ENCODE measurements around the gene CAMK1D. TPM values are rescaled to one million over a fixed set of nuclear protein-coding genes. Genes with fewer than 3 reads are reported as not detected.

CAMK1D gene
- total and polyA plus RNA-seq, 2 of the 8 experiments (the other 6 are each of a cell fraction or from before 2014, with no cell fraction given): 3.5 to 10.6 TPM

GRCh38 chr10:12684784-12685183 is 335.4 kb downstream of the CAMK1D start:
- H2BK15ac ChIP-seq (ENCODE audit: low read length): no peak overlapping the region
- H3K4me1 ChIP-seq (replicated peaks in 1 of 4; ENCODE audit: control insufficient read depth in 3 of 4, insufficient read depth in 4 of 4, low read length in 3 of 4): no peaks in the 10 kb centered on the region
- H3K56ac ChIP-seq (replicated peaks; ENCODE audit: insufficient read length, low read depth, low read length): no peak overlapping the region
- FAIRE-seq: no peak
- no peak overlapping the region for H4K5ac ChIP-seq (ENCODE audit: insufficient read length, low read depth, low read length)
- no peak overlapping the region for H2AK5ac ChIP-seq (ENCODE audit: low read depth, low read length)
- DNase-seq (ENCODE audit: low read depth in 1 of 2, low spot score in 2 of 2): no peak
- no peaks in the 10 kb centered on the region for H3K9me3 ChIP-seq (ENCODE audit: insufficient read depth in 2 of 2, low read depth in 1 of 2, low read length in 1 of 2)
- no peak overlapping the region for H2BK20ac ChIP-seq (ENCODE audit: low read length)
- no peak overlapping the region for H3K18ac ChIP-seq (ENCODE audit: extremely low read depth, low read length)
- no peaks in the 10 kb centered on the region for H3K79me2 ChIP-seq (ENCODE audit: control insufficient read depth in 1 of 2, insufficient read depth in 2 of 2, low read length in 2 of 2)
- H3K23me2 ChIP-seq (ENCODE audit: low read depth, low read length): no peaks in the 10 kb centered on the region
- no peak overlapping the region for H3K14ac ChIP-seq (ENCODE audit: insufficient read length)
- H2BK120ac ChIP-seq (replicated peaks; ENCODE audit: low read depth, low read length): no peak overlapping the region
- WGBS, 2 experiments (ENCODE audit: extremely low coverage in 1 of 2, insufficient coverage in 1 of 2, insufficient read length in 1 of 2, insufficient replicate concordance in 2 of 2, low coverage in 1 of 2, low lambda C conversion rate in 2 of 2, missing lambda C conversion rate in 1 of 2): 86% methylated on average over 8 of the region's 8 CpGs; no CpG with 5 or more reads in 1 of the 2 experiments
- no peak overlapping the region for H4K8ac ChIP-seq (ENCODE audit: extremely low read depth, insufficient read depth, low read length)
- POLR2A ChIA-PET (ENCODE audit: partially characterized antibody): no interaction called here
- no peak overlapping the region for H3K23ac ChIP-seq (ENCODE audit: insufficient read length)
- no peak overlapping the region for H2AFZ ChIP-seq (ENCODE audit: low read length)
- H3K4ac ChIP-seq (replicated peaks; ENCODE audit: insufficient read length, low read depth, low read length): no peak overlapping the region
- no peaks in the 10 kb centered on the region for H3K79me1 ChIP-seq (ENCODE audit: low read depth, low read length)
- H3K9ac ChIP-seq (replicated peaks in 1 of 4; ENCODE audit: extremely low read depth in 1 of 4, low read depth in 3 of 4, low read length in 3 of 4): no peak overlapping the region
- no peak overlapping the region for H2BK5ac ChIP-seq (ENCODE audit: low read depth, low read length)
- H3K27ac ChIP-seq (ENCODE audit: low read depth, low read length): no peak overlapping the region
- H4K20me1 ChIP-seq (replicated peaks in 1 of 2; ENCODE audit: control insufficient read depth in 1 of 2, insufficient read depth in 2 of 2, low read length in 2 of 2): no peaks in the 10 kb centered on the region
- no peak overlapping the region for H2BK12ac ChIP-seq (ENCODE audit: low read depth, low read length)
- H3K4me3 ChIP-seq (ENCODE audit: extremely low read depth in 1 of 4, insufficient read depth in 2 of 4, low read depth in 3 of 4, low read length in 4 of 4): no peak overlapping the region
- no peak overlapping the region for H4K91ac ChIP-seq (replicated peaks; ENCODE audit: insufficient read length, low read length)
- H3K36me3 ChIP-seq (ENCODE audit: control insufficient read depth in 2 of 4, insufficient read depth in 4 of 4, low read length in 3 of 4): no peaks in the 10 kb centered on the region
- CTCF ChIA-PET (ENCODE audit: partially characterized antibody): interaction anchor here (0.6 to 1.6 kb wide), 4 partner anchors 28 to 1235 kb away, joined by 3 to 4 read pairs (median 3); no protein-coding TSS in a partner anchor
- no peaks in the 10 kb centered on the region for H3K27me3 ChIP-seq (replicated peaks in 1 of 4; ENCODE audit: control insufficient read depth in 3 of 4, extremely low read depth in 1 of 4, insufficient read depth in 3 of 4, low read length in 3 of 4)
- H3K4me2 ChIP-seq (ENCODE audit: insufficient read depth in 1 of 2, low read depth in 2 of 2, low read length in 2 of 2): no peak overlapping the region
- TF ChIP-seq SP2 (IDR thresholded peaks at IDR 0.05; ENCODE audit: low read length) (no peak), KDM4A (IDR thresholded peaks at IDR 0.05; ENCODE audit: low read depth, low read length, severe bottlenecking) (no peak), SIRT6 (IDR thresholded peaks at IDR 0.05; ENCODE audit: low read length) (no peak), GTF2F1 (IDR thresholded peaks at IDR 0.05; ENCODE audit: borderline replicate concordance, low read depth, low read length) (no peak), JUND (IDR thresholded peaks at IDR 0.05; ENCODE audit: low read length) (no peak), FOSL1 (IDR thresholded peaks at IDR 0.05; ENCODE audit: insufficient read depth, low read depth, low read length) (no peak), POU5F1 (IDR thresholded peaks at IDR 0.05; ENCODE audit: low read depth, low read length) (no peak), EGR1 (IDR thresholded peaks at IDR 0.05; ENCODE audit: borderline replicate concordance, low read depth, low read length) (no peak), SIX5 (IDR thresholded peaks at IDR 0.05; ENCODE audit: low read depth, low read length) (no peak), JUN (IDR thresholded peaks at IDR 0.05; ENCODE audit: low read depth, low read length) (no peak), SP4 (IDR thresholded peaks at IDR 0.05; ENCODE audit: low read length) (no peak), SAP30 (IDR thresholded peaks at IDR 0.05; ENCODE audit: insufficient read depth, insufficient replicate concordance, low read length) (no peak), TCF12 (IDR thresholded peaks at IDR 0.05; ENCODE audit: low read depth, low read length) (no peak), HDAC2 (IDR thresholded peaks at IDR 0.05; ENCODE audit: borderline replicate concordance in 1 of 2, low read depth in 2 of 2, low read length in 2 of 2) (no peak), MAX (IDR thresholded peaks at IDR 0.05) (no peak)

All from H1 (cell line).